ENCODE data around the gene CTBP2. TPM values are rescaled to one million over a fixed set of nuclear protein-coding genes. Genes with fewer than 3 reads are reported as not detected.
A peak's percentile ranks its signal among the peaks of the same experiment; 100 is the strongest.

The CTBP2 gene
- total RNA-seq, 3 donors from 2014 or later (not counting 1 experiment from before 2014, with no cell fraction given): 120 to 179 (median 124) TPM

- no peak for TF ChIP-seq CTCF (IDR thresholded peaks at IDR 0.05)
- Histone ChIP-seq H3K4me3 (ENCODE audit: low read length) (no peak overlapping the region), H3K27ac (ENCODE audit: low read length) (no peak overlapping the region), H3K36me3 (ENCODE audit: control insufficient read depth, insufficient read depth, low read length) (no peaks in the 10 kb centered on the region), H3K4me1 (ENCODE audit: control insufficient read depth, insufficient read depth, low read length) (no peaks in the 10 kb centered on the region), H3K9me3 (ENCODE audit: control insufficient read depth, insufficient read depth, low read length) (no peaks in the 10 kb centered on the region), H3K27me3 (ENCODE audit: control insufficient read depth, insufficient read depth, low read length) (no peaks in the 10 kb centered on the region)
- Mint-ChIP-seq H3K9me3 (no peaks in the 10 kb centered on the region), H3K36me3 (no peaks in the 10 kb centered on the region), H3K27ac (no peak overlapping the region), H3K4me1 (peaks cover 30 to 51% of the 10 kb centered on the region in 2 donors), H3K4me3 (no peak overlapping the region), H3K27me3 (ENCODE audit: low read depth in 2 of 2) (no peaks in the 10 kb centered on the region)
- ATAC-seq (no peak), DNase-seq (no peak)
- WGBS (ENCODE audit: insufficient coverage): no CpG with 5 or more reads among the region's 1 CpG
- intact Hi-C loops (cut with micrococcal nuclease): no loop called here
Observed at GRCh38 chr10:124956764-124957163, 203.6 kb downstream of the CTBP2 start.

GRCh38 chr10:124955868-124956267, 204.5 kb downstream of the CTBP2 start:
- Mint-ChIP-seq H3K4me1 (peaks cover 30 to 44% of the 10 kb centered on the region in 2 donors), H3K27ac (no peak overlapping the region), H3K27me3 (ENCODE audit: low read depth in 2 of 2) (no peaks in the 10 kb centered on the region), H3K9me3 (no peaks in the 10 kb centered on the region), H3K4me3 (no peak overlapping the region), H3K36me3 (no peaks in the 10 kb centered on the region)
- intact Hi-C loops (cut with micrococcal nuclease): no loop called here
- Histone ChIP-seq H3K27me3 (ENCODE audit: control insufficient read depth, insufficient read depth, low read length) (no peaks in the 10 kb centered on the region), H3K9me3 (ENCODE audit: control insufficient read depth, insufficient read depth, low read length) (no peaks in the 10 kb centered on the region), H3K27ac (ENCODE audit: low read length) (no peak overlapping the region), H3K4me3 (ENCODE audit: low read length) (no peak overlapping the region), H3K4me1 (ENCODE audit: control insufficient read depth, insufficient read depth, low read length) (no peaks in the 10 kb centered on the region), H3K36me3 (ENCODE audit: control insufficient read depth, insufficient read depth, low read length) (no peaks in the 10 kb centered on the region)
- TF ChIP-seq CTCF (IDR thresholded peaks at IDR 0.05): no peak
- no peak for DNase-seq
- ATAC-seq: no peak
- WGBS (ENCODE audit: insufficient coverage): over 99% methylated on average over 9 of the region's 10 CpGs

- no peaks in the 10 kb centered on the region for H3K27me3 ChIP-seq (ENCODE audit: control insufficient read depth, insufficient read depth, low read length)
- no peaks in the 10 kb centered on the region for H3K36me3 ChIP-seq (ENCODE audit: control insufficient read depth, insufficient read depth, low read length)
- ATAC-seq: no peak
- H3K4me1 ChIP-seq (ENCODE audit: control insufficient read depth, insufficient read depth, low read length): no peaks in the 10 kb centered on the region
- no peak for DNase-seq
- 78% methylated on average over 7 of the region's 7 CpGs for WGBS (ENCODE audit: insufficient coverage)
- Mint-ChIP-seq H3K9me3 (no peaks in the 10 kb centered on the region), H3K4me3 (no peak overlapping the region), H3K27me3 (ENCODE audit: low read depth in 2 of 2) (no peaks in the 10 kb centered on the region), H3K36me3 (no peaks in the 10 kb centered on the region), H3K4me1 (peaks cover 30 to 44% of the 10 kb centered on the region in 2 donors), H3K27ac (no peak overlapping the region)
- H3K9me3 ChIP-seq (ENCODE audit: control insufficient read depth, insufficient read depth, low read length): no peaks in the 10 kb centered on the region
- intact Hi-C loops (cut with micrococcal nuclease): no loop called here
- H3K27ac ChIP-seq (ENCODE audit: low read length): no peak overlapping the region
- TF ChIP-seq CTCF (IDR thresholded peaks at IDR 0.05): no peak
- no peak overlapping the region for H3K4me3 ChIP-seq (ENCODE audit: low read length)
Observed at GRCh38 chr10:124955243-124955642, 205.1 kb downstream of the CTBP2 start.

GRCh38 chr10:124953421-124953820, 206.9 kb downstream of the CTBP2 start:
- no peaks in the 10 kb centered on the region for H3K9me3 ChIP-seq (ENCODE audit: control insufficient read depth, insufficient read depth, low read length)
- no peak for TF ChIP-seq CTCF (IDR thresholded peaks at IDR 0.05)
- 98% methylated on average over 3 of the region's 3 CpGs for WGBS (ENCODE audit: insufficient coverage)
- no peak overlapping the region for H3K4me3 Mint-ChIP-seq
- ATAC-seq (no peak), DNase-seq (no peak)
- intact Hi-C loops (cut with micrococcal nuclease): no loop called here
- H3K4me3 ChIP-seq (ENCODE audit: low read length): no peak overlapping the region
- H3K36me3 ChIP-seq (ENCODE audit: control insufficient read depth, insufficient read depth, low read length): no peaks in the 10 kb centered on the region
- H3K4me1 Mint-ChIP-seq: peaks cover 30 to 38% of the 10 kb centered on the region in 2 donors
- peak overlapping the region in 1 of 2 donors; percentile 3 for H3K27ac Mint-ChIP-seq
- no peaks in the 10 kb centered on the region for H3K27me3 Mint-ChIP-seq (ENCODE audit: low read depth in 2 of 2)
- no peak overlapping the region for H3K27ac ChIP-seq (ENCODE audit: low read length)
- no peaks in the 10 kb centered on the region for H3K9me3 Mint-ChIP-seq
- H3K27me3 ChIP-seq (ENCODE audit: control insufficient read depth, insufficient read depth, low read length): no peaks in the 10 kb centered on the region
- H3K36me3 Mint-ChIP-seq: no peaks in the 10 kb centered on the region
- no peaks in the 10 kb centered on the region for H3K4me1 ChIP-seq (ENCODE audit: control insufficient read depth, insufficient read depth, low read length)

All from natural killer cell (primary cell).